GM12875 (cell line): Measurements from ENCODE around the gene KCNMA1.

Source experiments
- H3K4me3 ChIP-seq: one replicate; pipeline ENCODE4 v1.5.1; 2011; ENCODE audit warnings: low read depth, low read length, control low read depth
- CTCF ChIP-seq: IDR thresholded peaks from 2 replicates; pipeline ENCODE4 v1.5.1; 2011; ENCODE audit warnings: low read depth, mild to moderate bottlenecking, control low read depth, inconsistent platforms, low read length, moderate library complexity, borderline replicate concordance; ENCODE audit not compliant: insufficient read depth

The KCNMA1 gene

GRCh38 chr10:77012812-77013500 lies 624.7 kb downstream of the KCNMA1 start:
- no peak for TF ChIP-seq CTCF
- H3K4me3 ChIP-seq: no peak overlapping the region

GRCh38 chr10:77011874-77012811 lies 625.5 kb downstream of the KCNMA1 start:
- no peak overlapping the region for H3K4me3 ChIP-seq
- no peak for TF ChIP-seq CTCF

GRCh38 chr10:77010430-77010829 lies 627.2 kb downstream of the KCNMA1 start:
- TF ChIP-seq CTCF: no peak
- no peak overlapping the region for H3K4me3 ChIP-seq

GRCh38 chr10:77007834-77008233 lies 629.8 kb downstream of the KCNMA1 start:
- TF ChIP-seq CTCF: no peak
- no peak overlapping the region for H3K4me3 ChIP-seq

- H3K4me3 ChIP-seq: no peak overlapping the region
- TF ChIP-seq CTCF: no peak
Measured at GRCh38 chr10:77006836-77007511, 630.6 kb downstream of the KCNMA1 start.

- H3K4me3 ChIP-seq: no peak overlapping the region
- no peak for TF ChIP-seq CTCF
Measured at GRCh38 chr10:77005871-77006270, 631.7 kb downstream of the KCNMA1 start.
